GM18858 (cell line): Measurements from ENCODE around the gene APOA4.
"Not testable (repeated sequence)": the region's sequence is repeated elsewhere in the genome, so short reads cannot be mapped to it uniquely, and the experiment has no call there.

ENCODE experiments used
- ATAC-seq: cut with Tn5 transposase; IDR thresholded peaks from one replicate; pipeline ENCODE4 v1.9.1; 2021; ENCODE audit not compliant: unreplicated experiment

The APOA4 gene

GRCh38 chr11:116807601-116808261 lies 15.4 kb downstream of the APOA4 start:
- no peak for ATAC-seq

- ATAC-seq: no peak
These were observed 19.1 kb downstream of the APOA4 start for GRCh38 chr11:116804001-116804400.

DNA sequence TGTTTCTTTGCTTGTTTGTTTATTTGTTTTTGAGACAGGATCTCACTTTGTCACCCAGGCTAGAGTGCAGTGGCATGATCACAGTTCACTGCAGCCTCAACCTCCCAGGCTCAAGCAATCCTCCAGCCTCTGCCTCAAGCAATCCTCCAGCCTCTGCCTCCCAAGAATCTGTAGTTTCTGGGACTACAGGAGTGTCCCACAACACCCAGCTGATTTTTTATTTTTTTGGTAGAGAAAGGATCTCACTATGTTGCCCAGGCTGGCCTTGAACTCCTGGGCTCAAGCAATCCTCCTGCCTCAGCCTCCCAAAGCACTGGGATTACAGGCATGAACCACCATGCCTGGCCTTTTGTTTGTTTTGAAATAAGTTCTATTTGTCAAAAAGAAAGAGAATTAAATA lies 21.4 kb downstream of the APOA4 start:
- not testable (repeated sequence) for ATAC-seq

GRCh38 chr11:116800610-116801009 lies 22.5 kb downstream of the APOA4 start:
- ATAC-seq: no peak

DNA sequence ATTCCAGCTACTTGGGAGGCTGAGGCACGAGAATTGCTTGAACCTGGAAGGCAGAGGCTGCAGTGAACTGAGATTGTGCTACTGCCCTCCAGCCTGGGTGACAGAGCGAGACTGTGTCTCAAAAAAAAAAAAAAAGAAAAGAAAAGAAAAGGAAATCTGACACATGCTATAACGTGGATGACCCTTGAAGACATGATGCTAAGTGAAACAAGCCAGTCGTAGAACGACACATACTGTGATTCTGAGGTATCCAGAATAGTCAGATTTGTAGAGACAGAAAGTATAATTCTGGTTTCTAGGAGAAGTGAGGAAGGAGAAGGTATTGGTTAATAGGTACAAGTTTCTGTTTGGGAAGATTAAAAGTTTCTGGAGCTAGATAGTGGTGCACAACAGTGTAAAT lies 24.7 kb downstream of the APOA4 start:
- ATAC-seq: no peak

DNA sequence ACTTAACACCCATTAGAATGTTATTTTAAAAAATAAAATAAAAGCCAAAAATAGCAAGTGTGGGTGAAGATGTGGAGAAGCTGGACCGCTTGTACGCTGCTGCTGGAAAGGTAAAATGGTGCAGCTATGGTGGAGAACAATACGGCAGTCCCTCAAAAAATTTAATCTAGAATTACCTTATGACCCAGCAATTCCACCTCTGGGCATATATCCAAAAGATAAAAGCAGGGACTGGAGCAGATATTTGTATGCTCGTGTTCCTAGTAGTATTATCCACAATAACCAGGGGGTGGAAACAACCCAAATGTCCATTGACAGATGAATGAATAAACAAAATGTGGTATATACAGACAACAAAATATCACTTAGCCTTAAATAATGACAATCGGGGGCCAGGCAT lies 25.3 kb downstream of the APOA4 start:
- ATAC-seq: no peak

- ATAC-seq: no peak
These were observed 26.6 kb downstream of the APOA4 start for GRCh38 chr11:116796548-116796947.

- ATAC-seq: no peak
These were observed 28.3 kb downstream of the APOA4 start for GRCh38 chr11:116794851-116795250.

GRCh38 chr11:116793772-116794097 lies 29.4 kb downstream of the APOA4 start:
- ATAC-seq: no peak

- ATAC-seq: no peak
These were observed 30.0 kb downstream of the APOA4 start for GRCh38 chr11:116792869-116793771.

DNA sequence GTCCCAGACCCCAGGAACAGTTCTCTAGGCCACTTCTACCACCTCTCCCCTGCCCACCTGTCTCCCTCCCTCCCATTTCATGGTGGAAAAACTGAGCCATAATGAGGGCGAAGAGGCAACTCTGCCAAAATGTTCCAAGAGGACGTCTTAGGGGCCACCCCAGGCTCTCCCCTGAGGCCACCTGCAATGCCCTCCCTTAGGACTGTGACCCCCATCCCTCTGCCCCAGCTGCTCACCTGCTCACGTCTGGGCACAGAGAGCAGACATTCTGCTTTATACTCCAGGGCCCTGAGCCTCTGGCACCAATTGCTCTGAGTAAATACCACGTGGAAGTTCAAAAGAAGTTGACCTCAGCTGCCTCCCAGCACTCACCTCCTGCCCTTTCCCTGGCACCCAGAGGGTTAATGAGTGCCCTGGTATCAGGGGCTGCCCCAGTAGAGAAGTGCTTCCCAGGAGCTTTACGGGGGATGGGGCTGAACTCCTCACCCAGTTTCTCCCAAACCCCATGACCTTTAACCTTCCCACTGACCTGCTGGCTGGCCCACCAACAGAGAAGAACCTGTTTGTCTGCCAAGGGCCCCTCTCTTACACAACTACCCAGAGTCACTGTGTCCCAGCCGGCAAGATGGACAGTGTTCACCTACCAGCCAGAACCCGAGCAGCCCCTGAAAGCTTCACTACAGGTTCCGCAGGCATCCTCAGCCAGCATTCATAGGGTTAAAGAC lies 30.8 kb downstream of the APOA4 start:
- no peak for ATAC-seq

DNA sequence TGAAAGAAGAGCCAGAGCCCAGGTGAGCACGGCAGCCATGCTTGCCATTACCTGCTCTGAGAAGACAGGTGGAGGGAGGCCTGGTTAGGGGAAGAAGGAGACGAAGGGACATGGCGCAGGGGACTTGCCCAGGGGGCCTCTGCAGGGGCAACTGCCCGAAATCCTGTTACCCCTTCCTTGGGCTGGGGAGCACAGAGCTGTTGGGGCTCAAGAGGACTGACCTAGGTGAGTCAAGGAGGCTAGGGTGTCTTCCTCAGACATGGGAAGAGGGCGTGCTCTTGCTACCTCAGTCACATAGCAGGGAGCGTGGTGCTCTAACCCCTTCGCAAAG lies 31.3 kb downstream of the APOA4 start, which contains the start of gene APOA5:
Gene APOA5, minus strand, starts transcription at position 67 of the 331 bp plus-strand sequence. Its CDS starts 19 bp downstream, at position 48.
- ATAC-seq: no peak

DNA sequence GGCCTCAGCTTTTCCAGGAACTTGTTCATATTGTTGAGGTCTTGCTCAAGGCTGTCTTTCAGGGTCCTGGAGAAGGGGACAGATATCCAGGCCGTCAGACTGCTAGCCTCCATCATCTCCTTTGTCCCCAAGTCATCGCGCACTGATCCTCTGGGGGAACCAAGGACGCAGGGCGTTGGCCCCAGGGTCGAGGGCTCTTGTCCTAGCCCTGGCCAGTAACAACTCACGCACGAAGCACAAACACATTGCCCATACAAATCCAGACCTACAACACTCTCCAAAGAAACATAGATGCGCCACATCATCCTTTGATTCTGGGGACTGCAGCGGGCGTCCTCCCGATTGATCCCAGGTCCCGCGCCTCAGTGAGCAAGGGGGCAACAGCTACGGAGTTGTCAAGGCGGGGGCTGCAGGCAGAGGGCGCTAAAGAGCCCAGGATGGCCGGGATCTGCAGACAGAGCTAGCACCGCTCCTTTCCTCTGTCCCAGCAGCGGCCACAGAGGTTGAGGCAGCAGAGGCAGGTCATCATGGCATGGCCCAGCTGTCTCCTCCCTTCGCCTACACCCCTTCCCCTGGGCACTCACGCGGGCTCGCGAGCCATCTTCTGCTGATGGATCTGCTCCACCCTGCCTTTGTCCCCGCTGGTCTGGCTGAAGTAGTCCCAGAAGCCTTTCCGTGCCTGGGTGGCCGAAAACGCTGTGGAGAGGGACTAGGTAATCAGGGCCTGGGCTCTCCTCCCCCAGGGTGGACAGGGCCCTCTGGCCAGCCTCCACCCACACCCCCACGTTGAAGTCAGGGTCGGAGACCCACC lies 31.9 kb downstream of the APOA4 start:
- no peak for ATAC-seq

GRCh38 chr11:116790167-116791001 lies 32.7 kb downstream of the APOA4 start:
- no peak for ATAC-seq

GRCh38 chr11:116788975-116789374 lies 34.1 kb downstream of the APOA4 start:
- ATAC-seq: no peak

DNA sequence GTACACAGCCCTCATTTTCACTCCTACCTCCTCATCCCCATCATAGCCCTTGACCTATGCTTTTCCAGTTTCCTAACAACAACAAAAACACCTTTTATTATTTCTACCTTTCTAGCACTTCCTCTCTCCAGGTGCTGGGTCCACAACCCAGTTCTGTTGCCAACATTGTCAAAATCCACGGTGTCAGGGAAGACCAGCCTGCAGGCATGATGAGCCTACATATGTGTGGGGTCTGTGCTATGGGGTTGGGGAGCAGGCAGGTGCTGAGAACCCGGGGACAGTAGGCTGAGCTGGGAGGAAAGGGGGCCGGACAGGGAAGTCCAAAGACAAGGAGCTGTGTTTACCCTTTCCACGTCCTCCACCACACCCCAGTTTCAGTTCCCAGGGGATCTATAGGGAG lies 34.6 kb downstream of the APOA4 start:
- ATAC-seq: no peak

DNA sequence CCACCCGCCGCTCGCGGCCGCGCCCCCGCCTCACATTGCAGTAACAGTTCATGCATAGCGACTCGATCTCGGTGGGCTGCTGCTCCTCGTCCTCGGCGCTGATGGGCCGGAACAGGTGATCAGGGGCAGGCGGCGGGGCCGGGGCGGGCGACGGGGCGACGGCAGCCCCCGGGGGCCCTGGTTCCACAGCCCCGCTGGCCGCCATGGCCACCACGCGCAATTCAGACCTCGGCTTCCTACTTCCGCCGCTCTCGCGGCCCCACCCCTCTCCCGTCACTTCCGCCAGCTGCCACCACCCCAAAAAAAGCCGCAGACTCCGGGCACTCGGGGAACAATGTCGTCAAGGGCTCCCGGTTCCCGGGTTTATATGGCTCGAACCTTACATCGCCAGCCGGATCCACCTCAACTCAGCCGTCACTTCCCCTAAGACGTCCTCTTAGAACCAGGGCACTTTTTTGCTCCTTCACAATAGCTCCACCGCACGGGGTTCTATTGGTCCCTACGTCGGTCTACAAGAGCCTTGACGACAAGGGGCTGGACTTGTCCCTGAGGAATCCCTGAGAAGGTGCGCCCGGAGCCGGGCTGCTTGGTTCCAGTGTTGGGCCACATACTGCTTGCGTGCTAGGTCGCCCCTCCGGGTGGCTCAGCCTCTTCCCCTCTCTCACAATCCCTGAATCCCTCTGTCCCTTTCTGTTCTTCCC lies 35.2 kb downstream of the APOA4 start, which contains the start of gene ZPR1:
Gene ZPR1, minus strand, starts transcription at position 238 of the 701 bp plus-strand sequence. Its CDS starts 33 bp downstream, at position 205.
- peak; percentile 68 for ATAC-seq

GRCh38 chr11:116787436-116787785 lies 35.7 kb downstream of the APOA4 start:
- ATAC-seq: no peak

GRCh38 chr11:116786966-116787365 lies 36.1 kb downstream of the APOA4 start:
- ATAC-seq: no peak
